Measurements from ENCODE around the gene ARHGEF10L.

DNA sequence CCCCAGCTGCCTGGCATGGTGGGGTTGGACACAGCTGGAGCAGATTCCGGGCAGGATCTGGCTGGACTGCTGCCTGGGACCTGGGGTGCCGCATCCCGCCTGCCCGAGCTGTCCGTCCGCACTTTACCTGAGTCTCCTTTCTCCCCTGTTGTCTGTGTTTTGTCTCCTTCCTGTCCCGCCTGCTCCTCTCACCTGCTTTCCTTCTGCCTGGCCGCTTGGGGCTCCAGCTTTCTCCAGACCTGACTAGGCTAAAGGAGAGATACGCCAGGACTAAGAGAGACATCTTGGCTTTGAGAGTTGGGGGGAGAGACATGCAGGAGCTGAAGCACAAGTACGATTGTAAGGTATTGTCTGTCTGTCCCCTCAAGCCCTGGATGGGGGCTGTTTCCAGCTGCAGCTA lies 73.3 kb downstream of the ARHGEF10L start:
- TF ChIP-seq, protein P1, sequence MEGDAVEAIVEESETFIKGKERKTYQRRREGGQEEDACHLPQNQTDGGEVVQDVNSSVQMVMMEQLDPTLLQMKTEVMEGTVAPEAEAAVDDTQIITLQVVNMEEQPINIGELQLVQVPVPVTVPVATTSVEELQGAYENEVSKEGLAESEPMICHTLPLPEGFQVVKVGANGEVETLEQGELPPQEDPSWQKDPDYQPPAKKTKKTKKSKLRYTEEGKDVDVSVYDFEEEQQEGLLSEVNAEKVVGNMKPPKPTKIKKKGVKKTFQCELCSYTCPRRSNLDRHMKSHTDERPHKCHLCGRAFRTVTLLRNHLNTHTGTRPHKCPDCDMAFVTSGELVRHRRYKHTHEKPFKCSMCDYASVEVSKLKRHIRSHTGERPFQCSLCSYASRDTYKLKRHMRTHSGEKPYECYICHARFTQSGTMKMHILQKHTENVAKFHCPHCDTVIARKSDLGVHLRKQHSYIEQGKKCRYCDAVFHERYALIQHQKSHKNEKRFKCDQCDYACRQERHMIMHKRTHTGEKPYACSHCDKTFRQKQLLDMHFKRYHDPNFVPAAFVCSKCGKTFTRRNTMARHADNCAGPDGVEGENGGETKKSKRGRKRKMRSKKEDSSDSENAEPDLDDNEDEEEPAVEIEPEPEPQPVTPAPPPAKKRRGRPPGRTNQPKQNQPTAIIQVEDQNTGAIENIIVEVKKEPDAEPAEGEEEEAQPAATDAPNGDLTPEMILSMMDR (IDR thresholded peaks at IDR 0.05) = no peak
- no peak for TF ChIP-seq POLR2A (IDR thresholded peaks at IDR 0.05)

All from Peyer's patch (tissue), 4 donors.